CD4-positive, alpha-beta T cell (primary cell): ENCODE results near the gene TGFBR2. TPM values are rescaled to one million over a fixed set of nuclear protein-coding genes. Genes with fewer than 3 reads are reported as not detected.

Source experiments
- ATAC-seq: fragments of 200-7000 bp; cut with Tn5 transposase; one replicate; pipeline ENCODE4 v1.10.0; 2022; ENCODE audit warnings: mild to moderate bottlenecking; ENCODE audit not compliant: poor library complexity
- CTCF ChIA-PET: fragments of 350-600 bp; sonication (Branson Sonifier 250); formaldehyde crosslinking; loops from one replicate; lab custom pipeline; 2021; ENCODE audit warnings: antibody characterized with exemption, inconsistent platforms; lab: Charles Lee
- POLR2A ChIA-PET: fragments of 350-600 bp; sonication (Branson Sonifier 250); formaldehyde crosslinking; loops from one replicate; lab custom pipeline; 2021; ENCODE audit warnings: antibody characterized with exemption, inconsistent platforms; lab: Charles Lee
- DNase-seq, 14 experiments: peaks; one replicate each; pipeline ENCODE4 v3.0.0-alpha.2; 2013 to 2020; ENCODE audit warnings: mixed read lengths in 2 of 14
- H3K27ac ChIP-seq, 2 donors: one replicate each; pipeline versions ENCODE4 v1.5.1 to v1.7.0; 2013; ENCODE audit warnings: low read length in 2 of 2, low read depth in 1 of 2, mild to moderate bottlenecking in 1 of 2
- H3K27me3 ChIP-seq, 2 experiments: 1 replicate in 1 of 2; 2 replicates in 1 of 2; pipeline versions ENCODE4 v1.6.1 to v1.7.0; 2013; ENCODE audit warnings: low read length in 2 of 2, control low read depth in 1 of 2, mild to moderate bottlenecking in 1 of 2, moderate library complexity in 1 of 2; ENCODE audit not compliant: insufficient read depth in 2 of 2, control insufficient read depth in 1 of 2
- H3K36me3 ChIP-seq: one replicate; pipeline ENCODE4 v1.6.1; 2013; ENCODE audit warnings: low read length, control low read depth; ENCODE audit not compliant: insufficient read depth
- H3K4me1 ChIP-seq: one replicate; pipeline ENCODE4 v1.6.1; 2013; ENCODE audit warnings: low read length, control low read depth; ENCODE audit not compliant: insufficient read depth
- H3K4me3 ChIP-seq: one replicate; pipeline ENCODE4 v1.5.1; 2013; ENCODE audit warnings: mild to moderate bottlenecking, low read length, moderate library complexity
- H3K9me3 ChIP-seq, 2 experiments: 1 replicate in 1 of 2; 2 replicates in 1 of 2; pipeline versions ENCODE4 v1.6.1 to v1.7.0; 2013; ENCODE audit warnings: low read length in 2 of 2, mild to moderate bottlenecking in 2 of 2, control low read depth in 1 of 2, moderate library complexity in 1 of 2; ENCODE audit not compliant: control insufficient read depth in 1 of 2, insufficient read depth in 1 of 2
- H3K27ac Mint-ChIP-seq: one replicate; pipeline ENCODE4 v1.8.0; 2020; ENCODE audit warnings: mixed read lengths
- H3K27me3 Mint-ChIP-seq: one replicate; pipeline ENCODE4 v1.8.0; 2021; ENCODE audit warnings: mixed read lengths
- H3K36me3 Mint-ChIP-seq: one replicate; pipeline ENCODE4 v1.8.0; 2021; ENCODE audit warnings: low read depth, mixed read lengths
- H3K4me1 Mint-ChIP-seq: one replicate; pipeline ENCODE4 v1.8.0; 2021; ENCODE audit warnings: low read depth, mixed read lengths
- H3K4me3 Mint-ChIP-seq: one replicate; pipeline ENCODE4 v1.8.0; 2020; ENCODE audit warnings: mild to moderate bottlenecking, mixed read lengths
- H3K9me3 Mint-ChIP-seq: one replicate; pipeline ENCODE4 v1.8.0; 2020; ENCODE audit warnings: mixed read lengths
- CTCF ChIP-seq: fragments of 200-600 bp; IDR thresholded peaks from one replicate; pipeline ENCODE4 v1.8.0; 2022; ENCODE audit warnings: antibody characterized with exemption, mild to moderate bottlenecking
- intact Hi-C, 2 experiments: fragments of 100-400 bp; cut with DNase I in 1 of 2; cut with micrococcal nuclease in 1 of 2; formaldehyde crosslinking; loops; one replicate each; pipeline versions ENCODE4 v1.15.1 to v1.9.0; 2023 to 2025; cut with DNase I, micrococcal nuclease
- total RNA-seq, 174 experiments: library from RNA in 2 of 174; stranded (reverse) in 2 of 174; gene quantifications; one replicate each; pipeline ENCODE4 v1.2.3 and lab custom pipeline; 2021 to 2026

TGFBR2 gene
- total RNA-seq, 2 experiments from 2014 or later = 203 to 205 TPM

GRCh38 chr3:30628205-30628900 is 22.0 kb downstream of the TGFBR2 start:
- Histone ChIP-seq H3K36me3 (peaks cover 26% of the 10 kb centered on the region), H3K27ac (peak overlapping the region; percentile 77 to 90), H3K4me3 (no peak overlapping the region), H3K4me1 (peaks cover 69% of the 10 kb centered on the region), H3K27me3 (no peaks in the 10 kb centered on the region), H3K9me3 (no peaks in the 10 kb centered on the region)
- Mint-ChIP-seq H3K9me3 (no peaks in the 10 kb centered on the region), H3K27me3 (no peaks in the 10 kb centered on the region), H3K4me3 (peak overlapping the region; percentile 68), H3K4me1 (peaks cover 100% of the 10 kb centered on the region), H3K27ac (peak overlapping the region; percentile 96), H3K36me3 (peaks cover 88% of the 10 kb centered on the region)
- POLR2A ChIA-PET = interaction anchor here (0.6 to 2.5 kb wide), 19 partner anchors 8 to 904 kb away, joined by 3 to 31 read pairs (median 9); partner anchors contain the start of gene TGFBR2
- intact Hi-C loops = loop anchor here in 1 of 2 experiments (5.0 kb wide), 1 partner anchor 191 kb away; no protein-coding TSS in a partner anchor
- DNase-seq = peak in 1 of 14 experiments; percentile 49
- no peak for ATAC-seq
- CTCF ChIA-PET = interaction anchor here (0.6 to 1.9 kb wide), 14 partner anchors 9 to 65 kb away, joined by 3 to 13 read pairs (median 4); partner anchors contain the start of gene TGFBR2
- no peak for TF ChIP-seq CTCF

DNA sequence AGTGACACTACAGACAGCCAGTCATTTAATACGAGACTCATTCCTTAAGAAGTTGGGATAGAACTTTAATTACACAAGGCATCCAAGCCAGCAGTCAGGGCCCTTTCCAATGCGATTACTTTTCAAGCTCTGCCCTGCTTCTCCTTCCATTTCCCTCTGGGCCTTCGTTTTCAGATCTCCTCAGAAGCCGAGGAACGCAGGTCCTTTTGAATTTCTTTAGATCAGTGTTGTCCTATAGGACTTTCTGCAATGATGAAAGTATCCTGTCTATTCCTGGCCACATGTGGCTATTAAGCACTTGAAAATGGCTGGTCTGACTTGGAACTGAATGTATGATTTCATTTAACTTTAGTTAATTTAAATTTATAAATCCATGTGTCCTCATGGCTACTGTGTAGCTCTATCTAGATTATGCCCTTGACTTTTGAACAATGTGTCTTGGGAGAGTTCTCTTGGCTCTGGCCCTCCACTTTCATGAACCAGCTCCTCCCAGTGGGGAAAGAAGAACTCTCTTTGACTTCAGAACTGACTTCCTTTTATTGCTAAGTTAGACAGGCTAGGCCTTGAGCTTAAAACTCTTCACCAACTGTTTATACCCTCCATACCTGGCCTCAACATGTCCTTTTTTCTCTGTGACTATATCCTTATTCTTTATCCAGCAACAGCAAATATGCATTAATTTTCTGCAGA is 22.6 kb downstream of the TGFBR2 start:
- H3K4me3 Mint-ChIP-seq = peak overlapping the region; percentile 68
- CTCF ChIA-PET = interaction anchor here (0.6 to 1.9 kb wide), 15 partner anchors 10 to 64 kb away, joined by 3 to 13 read pairs (median 4); partner anchors contain the start of gene TGFBR2

More for the DNA sequence above, 22.6 kb downstream of the TGFBR2 start:
- peak; percentile 40 for TF ChIP-seq CTCF
- DNase-seq (peak in 4 of 14 experiments; percentile 43 to 75 (median 73)), ATAC-seq (peak; percentile 32)
- no peaks in the 10 kb centered on the region for H3K27me3 Mint-ChIP-seq
- peaks cover 83% of the 10 kb centered on the region for H3K36me3 Mint-ChIP-seq
- POLR2A ChIA-PET = interaction anchor here (0.6 to 2.5 kb wide), 21 partner anchors 9 to 903 kb away, joined by 3 to 31 read pairs (median 8); partner anchors contain the start of gene TGFBR2
- Histone ChIP-seq H3K27me3 (no peaks in the 10 kb centered on the region), H3K36me3 (peaks cover 27% of the 10 kb centered on the region), H3K4me3 (no peak overlapping the region), H3K27ac (peak overlapping the region; percentile 77 to 90), H3K4me1 (peaks cover 74% of the 10 kb centered on the region), H3K9me3 (no peaks in the 10 kb centered on the region)
- intact Hi-C loops = loop anchor here in 1 of 2 experiments (5.0 kb wide), 1 partner anchor 192 kb away; no protein-coding TSS in a partner anchor
- H3K27ac Mint-ChIP-seq = peak overlapping the region; percentile 96
- H3K9me3 Mint-ChIP-seq = no peaks in the 10 kb centered on the region
- H3K4me1 Mint-ChIP-seq = peaks cover 100% of the 10 kb centered on the region
